Kidney (tissue), 14 donors: ENCODE measurements around the gene TRIM33. TPM values are rescaled to one million over a fixed set of nuclear protein-coding genes. Genes with fewer than 3 reads are reported as not detected.
"Not testable (repeated sequence)": the region's sequence is repeated elsewhere in the genome, so short reads cannot be mapped to it uniquely, and the experiment has no call there.

Experiments
- DNase-seq, 5 donors: peaks; one replicate each; pipeline ENCODE4 v3.0.0-alpha.2; 2013 to 2020
- FAIRE-seq: peaks from 2 replicates; lab custom pipeline; 2012; peaks lifted over from hg19 to GRCh38; lab: Jason Lieb, UNC
- H3K27ac ChIP-seq, 2 donors: one replicate each; pipeline ENCODE4 v1.7.0; 2013; ENCODE audit warnings: low read depth in 2 of 2, low read length in 2 of 2, inconsistent platforms in 1 of 2
- H3K27me3 ChIP-seq: one replicate; pipeline ENCODE4 v1.7.1; 2013; ENCODE audit warnings: low read length, inconsistent platforms; ENCODE audit not compliant: control insufficient read depth, insufficient read depth
- H3K36me3 ChIP-seq, 3 donors: one replicate each; pipeline versions ENCODE4 v1.7.0 to v1.7.1; 2013; ENCODE audit warnings: low read length in 3 of 3, control low read depth in 1 of 3, inconsistent platforms in 1 of 3; ENCODE audit not compliant: insufficient read depth in 3 of 3, control insufficient read depth in 2 of 3
- H3K4me1 ChIP-seq, 3 donors: one replicate each; pipeline versions ENCODE4 v1.7.0 to v1.7.1; 2013; ENCODE audit warnings: low read length in 3 of 3, inconsistent platforms in 1 of 3, low read depth in 1 of 3; ENCODE audit not compliant: control insufficient read depth in 2 of 3, insufficient read depth in 2 of 3
- H3K4me3 ChIP-seq, 3 donors: one replicate each; pipeline versions ENCODE4 v1.7.0 to v1.8.1; 2013; ENCODE audit warnings: low read length in 3 of 3, control low read depth in 1 of 3, inconsistent platforms in 1 of 3
- H3K9ac ChIP-seq, 3 donors: one replicate each; pipeline versions ENCODE4 v1.7.0 to v1.7.1; 2013; ENCODE audit warnings: low read length in 3 of 3, control low read depth in 1 of 3, inconsistent platforms in 1 of 3
- H3K9me3 ChIP-seq, 3 donors: one replicate each; pipeline versions ENCODE4 v1.7.0 to v1.7.1; 2013; ENCODE audit warnings: low read length in 3 of 3, control low read depth in 1 of 3, inconsistent platforms in 1 of 3; ENCODE audit not compliant: control insufficient read depth in 2 of 3, insufficient read depth in 1 of 3
- intact Hi-C: fragments of 100-400 bp; cut with DNase I; formaldehyde crosslinking; loops from one replicate; pipeline ENCODE4 v1.11.1; 2022
- polyA plus RNA-seq: library from polyadenylated mRNA; stranded (reverse); fragments of 350-450 nt; fragmentation: Illumina TruSeq; extraction: RNeasy Lipid Tissue Mini Kit (QIAGEN cat#74804); gene quantifications from one replicate; pipeline ENCODE4 v1.2.3, GENCODE V29; 2014; ENCODE audit warnings: low read depth, low replicate concordance; ENCODE audit not compliant: insufficient read depth
- total RNA-seq: library from RNA; stranded (reverse); fragmentation: NEBNext Ultra II Directional; extraction: Animal tissue kit (Norgen Biotek cat#: 25700); gene quantifications from one replicate; pipeline ENCODE4 v1.2.1, GENCODE V29; 2021
- TF ChIP-seq, protein P1 (sequence below): IDR thresholded peaks from 3 replicates; pipeline ENCODE4 v1.5.1; 2012; ENCODE audit warnings: mild to moderate bottlenecking, moderate library complexity, borderline replicate concordance; ENCODE audit not compliant: insufficient read depth; ENCODE audit errors: extremely low read depth
- donor health status: control.
- donor health status: control.
- donor health status: control.
- donor health status: control.
- donor health status: control.
- donor health status: DM: yes; HTN: yes; CAD: no.
- donor health status: Normal renal cell carcinoma (clear cell type).

TRIM33 gene
- total and polyA plus RNA-seq, 2 donors from 2014 or later, result 13.3 to 36.2 TPM

DNA sequence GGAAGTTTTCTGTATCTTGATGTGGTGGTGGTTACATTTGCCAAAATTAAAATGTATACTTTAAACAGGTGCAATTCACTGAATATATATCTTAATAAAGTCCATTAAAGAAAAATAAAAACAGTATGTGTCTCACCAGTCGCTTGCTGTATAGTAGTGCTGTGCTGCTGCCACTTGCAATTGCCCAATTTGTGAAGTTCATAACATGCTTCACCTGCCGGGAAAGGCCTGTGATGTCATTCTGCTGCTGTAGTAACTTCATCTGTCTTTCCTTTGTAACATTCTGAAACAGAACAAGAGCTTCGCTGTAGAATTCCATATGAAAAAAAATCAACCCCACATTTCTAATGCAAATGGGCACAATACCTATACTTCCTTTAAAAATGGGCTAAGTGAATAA, 83.4 kb downstream of the TRIM33 start:
- Histone ChIP-seq H3K9me3 (no peaks in the 10 kb centered on the region), H3K4me3 (no peak overlapping the region), H3K9ac (no peak overlapping the region), H3K27me3 (no peaks in the 10 kb centered on the region), H3K4me1 (no peaks in the 10 kb centered on the region), H3K27ac (no peak overlapping the region), H3K36me3 (peaks cover 0 to 33% (median 8%) of the 10 kb centered on the region in 3 donors)
- TF ChIP-seq, protein P1, sequence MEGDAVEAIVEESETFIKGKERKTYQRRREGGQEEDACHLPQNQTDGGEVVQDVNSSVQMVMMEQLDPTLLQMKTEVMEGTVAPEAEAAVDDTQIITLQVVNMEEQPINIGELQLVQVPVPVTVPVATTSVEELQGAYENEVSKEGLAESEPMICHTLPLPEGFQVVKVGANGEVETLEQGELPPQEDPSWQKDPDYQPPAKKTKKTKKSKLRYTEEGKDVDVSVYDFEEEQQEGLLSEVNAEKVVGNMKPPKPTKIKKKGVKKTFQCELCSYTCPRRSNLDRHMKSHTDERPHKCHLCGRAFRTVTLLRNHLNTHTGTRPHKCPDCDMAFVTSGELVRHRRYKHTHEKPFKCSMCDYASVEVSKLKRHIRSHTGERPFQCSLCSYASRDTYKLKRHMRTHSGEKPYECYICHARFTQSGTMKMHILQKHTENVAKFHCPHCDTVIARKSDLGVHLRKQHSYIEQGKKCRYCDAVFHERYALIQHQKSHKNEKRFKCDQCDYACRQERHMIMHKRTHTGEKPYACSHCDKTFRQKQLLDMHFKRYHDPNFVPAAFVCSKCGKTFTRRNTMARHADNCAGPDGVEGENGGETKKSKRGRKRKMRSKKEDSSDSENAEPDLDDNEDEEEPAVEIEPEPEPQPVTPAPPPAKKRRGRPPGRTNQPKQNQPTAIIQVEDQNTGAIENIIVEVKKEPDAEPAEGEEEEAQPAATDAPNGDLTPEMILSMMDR, result no peak
- intact Hi-C loops, result no loop called here
- FAIRE-seq (no peak), DNase-seq (no peak)

DNA sequence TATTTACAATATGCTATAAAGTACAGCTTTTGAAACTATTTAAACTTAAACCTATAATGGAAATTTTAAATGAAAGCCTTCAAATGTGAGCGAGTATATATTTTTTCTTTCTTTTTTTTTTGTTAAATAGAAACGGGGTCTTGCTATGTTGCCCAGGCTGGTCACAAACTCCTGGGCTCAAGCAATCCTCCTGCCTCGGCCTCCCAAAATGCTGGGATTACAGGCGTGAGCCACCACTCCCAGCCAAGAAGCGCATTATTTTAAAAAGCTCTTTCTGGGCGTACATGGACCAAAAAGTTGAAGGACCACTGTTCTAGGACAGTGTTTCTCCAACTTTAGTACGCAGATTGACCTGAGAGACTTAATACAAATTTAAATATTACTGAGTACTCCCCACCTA, 87.5 kb downstream of the TRIM33 start:
- H3K9ac ChIP-seq, result no peak overlapping the region
- TF ChIP-seq, protein P1, result no peak
- H3K27ac ChIP-seq, result no peak overlapping the region
- H3K36me3 ChIP-seq, result peaks cover 13 to 55% (median 20%) of the 10 kb centered on the region in 3 donors
- H3K4me3 ChIP-seq, result no peak overlapping the region
- DNase-seq, result no peak
- intact Hi-C loops, result no loop called here
- no peaks in the 10 kb centered on the region for H3K27me3 ChIP-seq
- no peaks in the 10 kb centered on the region for H3K4me1 ChIP-seq
- no peak for FAIRE-seq
- no peaks in the 10 kb centered on the region for H3K9me3 ChIP-seq

DNA sequence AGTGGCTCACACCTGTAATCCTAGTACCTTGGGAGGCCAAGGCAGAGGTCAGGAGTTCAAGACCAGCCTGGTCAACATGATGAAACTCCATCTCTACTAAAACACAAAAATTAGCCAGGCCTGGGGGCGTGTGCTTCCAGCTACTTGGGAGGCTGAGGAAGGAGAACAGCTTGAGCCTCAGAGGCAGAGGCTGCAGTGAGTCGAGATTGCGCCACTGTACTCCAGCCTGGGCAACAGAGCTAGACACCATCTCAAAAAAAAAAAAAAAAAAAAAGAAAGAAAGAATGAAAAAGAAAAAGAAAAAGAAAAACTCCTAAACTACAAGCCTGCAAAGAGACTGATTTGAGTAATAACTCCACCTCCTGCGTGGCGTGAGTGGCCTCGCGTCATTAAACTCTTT, 92.1 kb downstream of the TRIM33 start:
- H3K4me3 ChIP-seq, H3K4me1 ChIP-seq, H3K27ac ChIP-seq, intact Hi-C loops, H3K27me3 ChIP-seq, H3K9ac ChIP-seq, DNase-seq, H3K9me3 ChIP-seq, FAIRE-seq: not testable (repeated sequence)
- peaks cover 13 to 33% (median 23%) of the 10 kb centered on the region in 3 donors for H3K36me3 ChIP-seq

DNA sequence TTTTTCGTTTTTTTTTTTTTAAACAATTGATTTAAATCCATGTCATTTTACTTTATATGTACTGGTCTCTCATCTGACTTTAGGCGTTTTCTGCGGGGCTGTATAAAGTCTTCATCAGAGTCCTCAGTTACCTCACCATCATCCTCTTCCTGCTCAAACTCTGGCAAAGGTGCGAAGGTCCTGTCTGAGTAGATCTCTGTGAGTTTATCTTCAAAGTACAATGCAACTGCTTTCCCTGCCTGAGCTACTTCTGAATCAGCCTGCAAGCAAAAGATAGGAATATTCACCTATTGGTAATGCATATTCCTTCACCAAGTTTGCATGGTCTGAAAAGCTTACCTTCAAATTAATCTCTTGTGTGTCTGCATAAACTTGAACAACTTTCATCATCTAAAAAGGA, 113.4 kb downstream of the TRIM33 start:
- intact Hi-C loops, result no loop called here
- Histone ChIP-seq H3K36me3 (peaks cover 0 to 22% (median 11%) of the 10 kb centered on the region in 3 donors), H3K9me3 (no peaks in the 10 kb centered on the region), H3K27ac (no peak overlapping the region), H3K4me3 (no peak overlapping the region), H3K4me1 (no peaks in the 10 kb centered on the region), H3K9ac (no peak overlapping the region), H3K27me3 (no peaks in the 10 kb centered on the region)
- TF ChIP-seq, protein P1, result no peak
- DNase-seq (no peak), FAIRE-seq (no peak)
